Calu3 (cell line): ENCODE measurements around the gene PDE10A. TPM values are rescaled to one million over a fixed set of nuclear protein-coding genes. Genes with fewer than 3 reads are reported as not detected.

ENCODE experiments used
- BruUV-seq: library from RNA; stranded (reverse); fragments of 400-500 nt; replicated peaks from 2 replicates; lab custom pipeline; 2021; lab: Mats Ljungman, UMichigan
- CTCF ChIA-PET: fragments of 300-600 bp; sonication (Branson Sonifier 250); formaldehyde crosslinking; loops from one replicate; lab custom pipeline; 2022; ENCODE audit warnings: antibody characterized with exemption; lab: Charles Lee
- DNase-seq: peaks from one replicate; pipeline ENCODE4 v3.0.0; 2022
- H3K27ac Mint-ChIP-seq: one replicate; pipeline ENCODE4 v1.8.0; 2022; ENCODE audit warnings: mixed read lengths; ENCODE audit not compliant: unreplicated experiment
- H3K27me3 Mint-ChIP-seq: one replicate; pipeline ENCODE4 v1.8.0; 2022; ENCODE audit warnings: mixed read lengths; ENCODE audit not compliant: unreplicated experiment
- H3K36me3 Mint-ChIP-seq: one replicate; pipeline ENCODE4 v1.8.0; 2022; ENCODE audit warnings: mild to moderate bottlenecking, moderate library complexity, mixed read lengths; ENCODE audit not compliant: insufficient read depth, unreplicated experiment
- H3K4me1 Mint-ChIP-seq: one replicate; pipeline ENCODE4 v1.8.0; 2022; ENCODE audit warnings: mild to moderate bottlenecking, low read depth, mixed read lengths; ENCODE audit not compliant: unreplicated experiment
- H3K4me3 Mint-ChIP-seq: one replicate; pipeline ENCODE4 v1.8.0; 2022; ENCODE audit warnings: mild to moderate bottlenecking, low read depth, moderate library complexity, mixed read lengths; ENCODE audit not compliant: unreplicated experiment
- H3K9me3 Mint-ChIP-seq: one replicate; pipeline ENCODE4 v1.8.0; 2022; ENCODE audit warnings: low read depth, mixed read lengths; ENCODE audit not compliant: unreplicated experiment
- intact Hi-C: fragments of 100-400 bp; cut with micrococcal nuclease; formaldehyde crosslinking; loops from one replicate; pipeline ENCODE4 v1.10.0; 2022; ENCODE audit not compliant: unreplicated experiment
- total RNA-seq: library from RNA; stranded (reverse); gene quantifications from 2 replicates; pipeline ENCODE4 v1.2.3, GENCODE V29; 2022
- TF ChIP-seq, protein P1 (sequence below): fragments of 200-600 bp; IDR thresholded peaks from one replicate; pipeline ENCODE4 v1.8.0; 2022; ENCODE audit warnings: antibody characterized with exemption; ENCODE audit not compliant: unreplicated experiment

Gene PDE10A
- total RNA-seq, 1 experiment from 2014 or later: 22.5 TPM

DNA sequence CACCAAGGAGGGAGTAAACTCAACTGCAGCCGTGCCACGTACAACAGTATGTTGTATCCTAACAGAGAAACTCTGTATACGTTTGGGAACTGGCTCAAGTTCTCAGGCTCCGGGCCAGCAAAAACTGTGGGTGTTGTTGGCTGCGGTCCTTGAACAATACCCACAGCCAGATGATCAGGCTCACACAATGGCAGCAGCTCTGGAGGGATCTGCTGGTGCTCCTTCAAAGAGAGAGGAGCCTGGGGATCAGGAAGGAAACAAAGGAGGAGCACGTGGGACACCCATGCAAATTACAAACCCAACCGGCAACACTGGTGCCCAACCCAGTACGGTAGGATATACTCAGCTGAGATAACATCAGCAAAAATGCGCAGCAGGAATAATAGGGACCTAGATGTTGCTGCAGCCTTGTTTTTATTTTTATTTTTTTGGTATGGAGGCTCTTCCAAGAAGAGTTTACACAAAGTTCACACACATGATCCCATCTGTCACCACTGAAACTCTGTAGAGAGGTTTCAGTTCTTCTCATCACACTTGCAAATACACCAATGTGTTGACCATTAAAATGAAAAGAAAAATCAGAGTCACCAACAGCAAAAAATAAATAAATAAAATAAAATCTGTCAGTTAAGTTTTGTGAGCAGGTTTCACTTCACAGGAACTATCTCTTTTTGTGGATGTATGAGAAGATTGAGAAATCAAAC, 41.2 kb upstream of the PDE10A start:
- Mint-ChIP-seq H3K4me3 (no peak overlapping the region), H3K36me3 (no peaks in the 10 kb centered on the region), H3K27me3 (no peaks in the 10 kb centered on the region), H3K27ac (no peak overlapping the region), H3K9me3 (peaks cover 2% of the 10 kb centered on the region), H3K4me1 (peaks cover 28% of the 10 kb centered on the region)
- no peak for DNase-seq
- TF ChIP-seq, protein P1, sequence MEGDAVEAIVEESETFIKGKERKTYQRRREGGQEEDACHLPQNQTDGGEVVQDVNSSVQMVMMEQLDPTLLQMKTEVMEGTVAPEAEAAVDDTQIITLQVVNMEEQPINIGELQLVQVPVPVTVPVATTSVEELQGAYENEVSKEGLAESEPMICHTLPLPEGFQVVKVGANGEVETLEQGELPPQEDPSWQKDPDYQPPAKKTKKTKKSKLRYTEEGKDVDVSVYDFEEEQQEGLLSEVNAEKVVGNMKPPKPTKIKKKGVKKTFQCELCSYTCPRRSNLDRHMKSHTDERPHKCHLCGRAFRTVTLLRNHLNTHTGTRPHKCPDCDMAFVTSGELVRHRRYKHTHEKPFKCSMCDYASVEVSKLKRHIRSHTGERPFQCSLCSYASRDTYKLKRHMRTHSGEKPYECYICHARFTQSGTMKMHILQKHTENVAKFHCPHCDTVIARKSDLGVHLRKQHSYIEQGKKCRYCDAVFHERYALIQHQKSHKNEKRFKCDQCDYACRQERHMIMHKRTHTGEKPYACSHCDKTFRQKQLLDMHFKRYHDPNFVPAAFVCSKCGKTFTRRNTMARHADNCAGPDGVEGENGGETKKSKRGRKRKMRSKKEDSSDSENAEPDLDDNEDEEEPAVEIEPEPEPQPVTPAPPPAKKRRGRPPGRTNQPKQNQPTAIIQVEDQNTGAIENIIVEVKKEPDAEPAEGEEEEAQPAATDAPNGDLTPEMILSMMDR: no peak
- BruUV-seq: no TSS peak
- intact Hi-C loops: no loop called here
- CTCF ChIA-PET: no interaction called here

- TSS peak; percentile 89 for BruUV-seq
Measured at GRCh38 chr6:165702669-165703068, 39.6 kb upstream of the PDE10A start.

DNA sequence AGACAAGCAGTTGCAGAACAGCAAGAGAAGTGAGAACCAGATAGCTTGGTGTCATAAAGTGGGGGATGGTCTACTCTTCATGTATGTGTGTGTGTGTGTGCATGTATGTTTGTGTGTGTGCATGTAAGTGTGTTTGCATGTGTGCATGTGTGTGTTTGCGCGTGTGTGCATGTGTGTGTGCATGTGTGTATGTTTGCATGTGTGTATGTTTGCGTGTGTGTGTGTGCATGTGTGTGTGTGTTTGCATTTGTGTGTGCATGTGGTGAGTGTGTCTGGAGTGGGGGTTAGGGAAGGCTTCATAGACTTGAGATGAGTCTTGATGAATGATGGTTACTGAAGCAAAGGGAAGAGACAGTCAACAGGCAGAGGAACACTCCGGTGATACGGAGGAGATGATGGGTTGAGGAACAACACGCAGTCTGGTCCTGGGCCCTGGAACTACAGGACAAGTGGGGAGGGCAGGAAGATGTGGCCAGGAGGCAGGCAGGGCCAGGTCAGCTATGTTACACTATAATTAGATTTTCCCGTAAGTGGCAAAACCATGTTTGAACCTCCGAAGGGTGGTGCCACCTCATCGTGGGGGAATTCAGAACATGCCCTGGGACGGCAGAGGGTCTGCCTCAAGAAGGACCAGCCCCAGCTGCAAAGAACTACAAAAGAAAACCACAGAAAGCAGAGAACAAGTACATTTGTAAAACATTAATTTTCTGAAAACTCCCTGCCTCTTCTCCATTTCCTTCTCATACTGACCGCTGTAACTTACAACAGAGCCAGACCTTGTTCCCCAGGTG, 38.7 kb upstream of the PDE10A start:
- H3K9me3 Mint-ChIP-seq: peaks cover 2% of the 10 kb centered on the region
- H3K36me3 Mint-ChIP-seq: no peaks in the 10 kb centered on the region
- TF ChIP-seq, protein P1: no peak
- peaks cover 34% of the 10 kb centered on the region for H3K4me1 Mint-ChIP-seq
- peak overlapping the region; percentile 19 for H3K27ac Mint-ChIP-seq
- peak; percentile 62 for DNase-seq
- no peaks in the 10 kb centered on the region for H3K27me3 Mint-ChIP-seq
- peak overlapping the region; percentile 27 for H3K4me3 Mint-ChIP-seq
- intact Hi-C loops: no loop called here
- no TSS peak for BruUV-seq
- CTCF ChIA-PET: no interaction called here

More at GRCh38 chr6:165702669-165703068, 39.6 kb upstream of the PDE10A start:
- Mint-ChIP-seq H3K27ac (no peak overlapping the region), H3K36me3 (no peaks in the 10 kb centered on the region), H3K4me1 (peaks cover 28% of the 10 kb centered on the region), H3K4me3 (no peak overlapping the region), H3K9me3 (peaks cover 2% of the 10 kb centered on the region), H3K27me3 (no peaks in the 10 kb centered on the region)
- intact Hi-C loops: no loop called here
- TF ChIP-seq, protein P1: no peak
- CTCF ChIA-PET: no interaction called here
- DNase-seq: no peak

- Mint-ChIP-seq H3K36me3 (no peaks in the 10 kb centered on the region), H3K4me3 (no peak overlapping the region), H3K4me1 (peaks cover 42% of the 10 kb centered on the region), H3K9me3 (peaks cover 2% of the 10 kb centered on the region), H3K27ac (peak overlapping the region; percentile 19), H3K27me3 (no peaks in the 10 kb centered on the region)
- TF ChIP-seq, protein P1: no peak
- no peak for DNase-seq
- intact Hi-C loops: no loop called here
- BruUV-seq: no TSS peak
- CTCF ChIA-PET: no interaction called here
Measured at GRCh38 chr6:165701005-165701404, 38.0 kb upstream of the PDE10A start.
